ENCODE measurements around the gene HPN.

HPN gene

DNA sequence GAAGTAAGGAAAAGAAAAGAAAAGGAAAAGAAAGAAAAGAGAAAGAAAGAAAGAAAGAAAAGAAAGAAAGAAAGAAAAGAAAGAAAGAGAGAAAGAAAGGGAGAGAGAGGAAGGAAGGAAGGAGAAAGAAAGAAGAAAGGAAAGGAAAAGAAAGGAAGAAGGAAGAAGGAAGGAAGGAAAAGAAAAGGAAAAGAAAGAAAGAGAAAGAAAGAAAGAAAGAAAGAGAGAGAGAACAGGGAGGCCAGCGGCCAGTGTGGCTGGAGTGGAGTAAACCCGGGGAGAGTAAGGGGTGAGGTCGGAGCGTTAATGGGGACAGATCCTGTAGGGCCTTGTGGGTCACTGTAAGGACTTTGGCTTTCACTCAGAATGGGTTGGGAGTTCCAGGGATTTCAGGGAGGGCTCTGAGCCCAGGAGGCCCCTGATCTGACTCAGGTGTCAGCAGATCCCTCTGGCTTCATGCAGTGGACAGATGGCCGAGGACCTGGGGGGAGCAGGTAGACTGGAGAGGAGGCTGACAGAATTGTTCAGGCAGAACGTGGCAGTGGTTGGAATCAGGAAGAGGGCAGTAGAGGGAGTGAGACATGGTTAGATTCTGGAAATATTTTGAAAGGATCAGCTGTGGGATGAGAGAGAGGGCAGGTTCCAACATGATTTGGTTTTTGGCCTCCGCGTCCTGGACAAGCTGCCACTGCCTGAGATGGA is 54.3 kb downstream of the HPN start:
- no peak for TF ChIP-seq ZNF560 (tag by site-specific recombination; IDR thresholded peaks at IDR 0.05; ENCODE audit: borderline replicate concordance)
- TF ChIP-seq, protein P1, sequence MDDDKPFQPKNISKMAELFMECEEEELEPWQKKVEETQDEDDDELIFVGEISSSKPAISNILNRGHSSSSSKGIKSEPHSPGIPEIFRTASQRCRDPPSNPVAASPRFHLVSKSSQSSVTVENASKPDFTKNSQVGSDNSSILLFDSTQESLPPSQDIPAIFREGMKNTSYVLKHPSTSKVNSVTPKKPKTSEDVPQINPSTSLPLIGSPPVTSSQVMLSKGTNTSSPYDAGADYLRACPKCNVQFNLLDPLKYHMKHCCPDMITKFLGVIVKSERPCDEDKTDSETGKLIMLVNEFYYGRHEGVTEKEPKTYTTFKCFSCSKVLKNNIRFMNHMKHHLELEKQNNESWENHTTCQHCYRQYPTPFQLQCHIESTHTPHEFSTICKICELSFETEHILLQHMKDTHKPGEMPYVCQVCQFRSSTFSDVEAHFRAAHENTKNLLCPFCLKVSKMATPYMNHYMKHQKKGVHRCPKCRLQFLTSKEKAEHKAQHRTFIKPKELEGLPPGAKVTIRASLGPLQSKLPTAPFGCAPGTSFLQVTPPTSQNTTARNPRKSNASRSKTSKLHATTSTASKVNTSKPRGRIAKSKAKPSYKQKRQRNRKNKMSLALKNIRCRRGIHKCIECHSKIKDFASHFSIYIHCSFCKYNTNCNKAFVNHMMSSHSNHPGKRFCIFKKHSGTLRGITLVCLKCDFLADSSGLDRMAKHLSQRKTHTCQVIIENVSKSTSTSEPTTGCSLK (tag by site-specific recombination; IDR thresholded peaks at IDR 0.05) = no peak
- TF ChIP-seq ZNF521 (tag by site-specific recombination; IDR thresholded peaks at IDR 0.05) = peak; percentile 93; the same call in 1 of the 2 replicates
- no peak for TF ChIP-seq ZNF843 (tag by site-specific recombination; IDR thresholded peaks at IDR 0.05)
- no peak for TF ChIP-seq ZFP69B (tag by site-specific recombination; IDR thresholded peaks at IDR 0.05)
- 0 out of 2 replicates have a peak, but pooled peaks have one; percentile 59 for TF ChIP-seq ZNF514 (tag by site-specific recombination; IDR thresholded peaks at IDR 0.05)
- peak; percentile 71 for TF ChIP-seq ZNF600 (tag by site-specific recombination; IDR thresholded peaks at IDR 0.05)
- TF ChIP-seq ZNF529 (tag by site-specific recombination; IDR thresholded peaks at IDR 0.05; ENCODE audit: insufficient replicate concordance) = no peak
- peak; percentile 100 for TF ChIP-seq PRDM1 (tag by site-specific recombination; IDR thresholded peaks at IDR 0.05)
- no peak for TF ChIP-seq ZNF140 (tag by site-specific recombination; IDR thresholded peaks at IDR 0.05)
- TF ChIP-seq ZBTB48 (tag by site-specific recombination; IDR thresholded peaks at IDR 0.05) = 0 out of 2 replicates have a peak, but pooled peaks have one; percentile 24
- TF ChIP-seq, protein P2, sequence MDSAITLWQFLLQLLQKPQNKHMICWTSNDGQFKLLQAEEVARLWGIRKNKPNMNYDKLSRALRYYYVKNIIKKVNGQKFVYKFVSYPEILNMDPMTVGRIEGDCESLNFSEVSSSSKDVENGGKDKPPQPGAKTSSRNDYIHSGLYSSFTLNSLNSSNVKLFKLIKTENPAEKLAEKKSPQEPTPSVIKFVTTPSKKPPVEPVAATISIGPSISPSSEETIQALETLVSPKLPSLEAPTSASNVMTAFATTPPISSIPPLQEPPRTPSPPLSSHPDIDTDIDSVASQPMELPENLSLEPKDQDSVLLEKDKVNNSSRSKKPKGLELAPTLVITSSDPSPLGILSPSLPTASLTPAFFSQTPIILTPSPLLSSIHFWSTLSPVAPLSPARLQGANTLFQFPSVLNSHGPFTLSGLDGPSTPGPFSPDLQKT (IDR thresholded peaks at IDR 0.05; ENCODE audit: borderline replicate concordance, low read depth, low read length) = no peak
- TF ChIP-seq ZNF311 (tag by site-specific recombination; IDR thresholded peaks at IDR 0.05; ENCODE audit: borderline replicate concordance) = 0 out of 2 replicates have a peak, but pooled peaks have one; percentile 32
- TF ChIP-seq, protein P3, sequence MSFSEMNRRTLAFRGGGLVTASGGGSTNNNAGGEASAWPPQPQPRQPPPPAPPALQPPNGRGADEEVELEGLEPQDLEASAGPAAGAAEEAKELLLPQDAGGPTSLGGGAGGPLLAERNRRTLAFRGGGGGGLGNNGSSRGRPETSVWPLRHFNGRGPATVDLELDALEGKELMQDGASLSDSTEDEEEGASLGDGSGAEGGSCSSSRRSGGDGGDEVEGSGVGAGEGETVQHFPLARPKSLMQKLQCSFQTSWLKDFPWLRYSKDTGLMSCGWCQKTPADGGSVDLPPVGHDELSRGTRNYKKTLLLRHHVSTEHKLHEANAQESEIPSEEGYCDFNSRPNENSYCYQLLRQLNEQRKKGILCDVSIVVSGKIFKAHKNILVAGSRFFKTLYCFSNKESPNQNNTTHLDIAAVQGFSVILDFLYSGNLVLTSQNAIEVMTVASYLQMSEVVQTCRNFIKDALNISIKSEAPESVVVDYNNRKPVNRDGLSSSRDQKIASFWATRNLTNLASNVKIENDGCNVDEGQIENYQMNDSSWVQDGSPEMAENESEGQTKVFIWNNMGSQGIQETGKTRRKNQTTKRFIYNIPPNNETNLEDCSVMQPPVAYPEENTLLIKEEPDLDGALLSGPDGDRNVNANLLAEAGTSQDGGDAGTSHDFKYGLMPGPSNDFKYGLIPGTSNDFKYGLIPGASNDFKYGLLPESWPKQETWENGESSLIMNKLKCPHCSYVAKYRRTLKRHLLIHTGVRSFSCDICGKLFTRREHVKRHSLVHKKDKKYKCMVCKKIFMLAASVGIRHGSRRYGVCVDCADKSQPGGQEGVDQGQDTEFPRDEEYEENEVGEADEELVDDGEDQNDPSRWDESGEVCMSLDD (tag by site-specific recombination; IDR thresholded peaks at IDR 0.05) = no peak
- TF ChIP-seq, protein P4, sequence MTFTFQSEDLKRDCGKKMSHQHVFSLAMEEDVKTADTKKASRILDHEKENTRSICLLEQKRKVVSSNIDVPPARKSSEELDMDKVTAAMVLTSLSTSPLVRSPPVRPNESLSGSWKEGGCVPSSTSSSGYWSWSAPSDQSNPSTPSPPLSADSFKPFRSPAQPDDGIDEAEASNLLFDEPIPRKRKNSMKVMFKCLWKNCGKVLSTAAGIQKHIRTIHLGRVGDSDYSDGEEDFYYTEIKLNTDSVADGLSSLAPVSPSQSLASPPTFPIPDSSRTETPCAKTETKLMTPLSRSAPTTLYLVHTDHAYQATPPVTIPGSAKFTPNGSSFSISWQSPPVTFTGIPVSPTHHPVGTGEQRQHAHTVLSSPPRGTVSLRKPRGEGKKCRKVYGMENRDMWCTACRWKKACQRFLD (tag by site-specific recombination; IDR thresholded peaks at IDR 0.05) = no peak
- no peak for TF ChIP-seq FEZF1 (tag by site-specific recombination; IDR thresholded peaks at IDR 0.05)
- TF ChIP-seq YY2 (tag by site-specific recombination; IDR thresholded peaks at IDR 0.05) = no peak
- no peak for TF ChIP-seq ZNF555 (tag by site-specific recombination; conservative IDR thresholded peaks at IDR 0.05)
- TF ChIP-seq, protein P5, sequence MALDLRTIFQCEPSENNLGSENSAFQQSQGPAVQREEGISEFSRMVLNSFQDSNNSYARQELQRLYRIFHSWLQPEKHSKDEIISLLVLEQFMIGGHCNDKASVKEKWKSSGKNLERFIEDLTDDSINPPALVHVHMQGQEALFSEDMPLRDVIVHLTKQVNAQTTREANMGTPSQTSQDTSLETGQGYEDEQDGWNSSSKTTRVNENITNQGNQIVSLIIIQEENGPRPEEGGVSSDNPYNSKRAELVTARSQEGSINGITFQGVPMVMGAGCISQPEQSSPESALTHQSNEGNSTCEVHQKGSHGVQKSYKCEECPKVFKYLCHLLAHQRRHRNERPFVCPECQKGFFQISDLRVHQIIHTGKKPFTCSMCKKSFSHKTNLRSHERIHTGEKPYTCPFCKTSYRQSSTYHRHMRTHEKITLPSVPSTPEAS (tag by site-specific recombination; IDR thresholded peaks at IDR 0.05) = no peak
- TF ChIP-seq ZNF366 (tag by site-specific recombination; conservative IDR thresholded peaks at IDR 0.05) = peak; percentile 100
- TF ChIP-seq, protein P6, sequence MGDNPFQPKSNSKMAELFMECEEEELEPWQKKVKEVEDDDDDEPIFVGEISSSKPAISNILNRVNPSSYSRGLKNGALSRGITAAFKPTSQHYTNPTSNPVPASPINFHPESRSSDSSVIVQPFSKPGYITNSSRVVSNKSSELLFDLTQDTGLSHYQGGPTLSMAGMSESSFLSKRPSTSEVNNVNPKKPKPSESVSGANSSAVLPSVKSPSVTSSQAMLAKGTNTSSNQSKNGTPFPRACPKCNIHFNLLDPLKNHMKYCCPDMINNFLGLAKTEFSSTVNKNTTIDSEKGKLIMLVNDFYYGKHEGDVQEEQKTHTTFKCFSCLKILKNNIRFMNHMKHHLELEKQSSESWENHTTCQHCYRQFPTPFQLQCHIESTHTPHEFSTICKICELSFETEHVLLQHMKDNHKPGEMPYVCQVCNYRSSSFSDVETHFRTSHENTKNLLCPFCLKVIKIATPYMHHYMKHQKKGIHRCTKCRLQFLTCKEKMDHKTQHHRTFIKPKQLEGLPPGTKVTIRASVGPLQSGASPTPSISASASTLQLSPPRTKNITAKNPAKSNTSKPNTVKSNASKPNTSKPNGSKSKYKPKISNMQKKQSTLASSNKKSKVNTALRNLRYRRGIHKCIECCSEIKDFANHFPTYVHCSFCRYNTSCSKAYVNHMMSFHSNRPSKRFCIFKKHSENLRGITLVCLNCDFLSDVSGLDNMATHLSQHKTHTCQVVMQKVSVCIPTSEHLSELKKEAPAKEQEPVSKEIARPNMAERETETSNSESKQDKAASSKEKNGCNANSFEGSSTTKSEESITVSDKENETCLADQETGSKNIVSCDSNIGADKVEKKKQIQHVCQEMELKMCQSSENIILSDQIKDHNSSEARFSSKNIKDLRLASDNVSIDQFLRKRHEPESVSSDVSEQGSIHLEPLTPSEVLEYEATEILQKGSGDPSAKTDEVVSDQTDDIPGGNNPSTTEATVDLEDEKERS (tag by site-specific recombination; IDR thresholded peaks at IDR 0.05) = no peak
- peak; percentile 95; the same call in 1 of the 2 replicates for TF ChIP-seq ZNF114 (tag by site-specific recombination; IDR thresholded peaks at IDR 0.05)
- TF ChIP-seq ZBTB17 (tag by site-specific recombination; IDR thresholded peaks at IDR 0.05) = peak; percentile 35; the same call in 1 of the 2 replicates
- TF ChIP-seq ZIC2 (tag by site-specific recombination; IDR thresholded peaks at IDR 0.05) = 0 out of 2 replicates have a peak, but pooled peaks have one; percentile 9
- TF ChIP-seq ZFP3 (tag by site-specific recombination; IDR thresholded peaks at IDR 0.05; ENCODE audit: low read depth) = no peak
- Histone ChIP-seq H3K9me3 (ENCODE audit: control insufficient read depth, insufficient read depth, low read depth, low read length) (no peaks in the 10 kb centered on the region), H3K27ac (ENCODE audit: extremely low read depth, low read depth, low read length) (no peak overlapping the region), H3K4me1 (ENCODE audit: control insufficient read depth, insufficient read depth, low read length) (peaks cover 1% of the 10 kb centered on the region; the same call in 1 of the 2 replicates), H3K36me3 (ENCODE audit: control insufficient read depth in 2 of 2, insufficient read depth in 1 of 2, low read length in 2 of 2) (no peaks in the 10 kb centered on the region; a peak in 1 of 3 replicates), H3K4me3 (ENCODE audit: low read depth, low read length) (no peak overlapping the region)
- CTCF ChIA-PET = interaction anchor here (1.2 to 3.5 kb wide), 4 partner anchors 19 to 82 kb away, joined by 3 to 25 read pairs (median 6); partner anchors contain the start of gene FXYD3
- POLR2A ChIA-PET = interaction anchor here (0.7 to 1.1 kb wide), 2 partner anchors 29 to 301 kb away, joined by 3 to 5 read pairs; no protein-coding TSS in a partner anchor
